OCI-LY7 (cell line): ENCODE results near the gene CTNNA3. TPM values are rescaled to one million over a fixed set of nuclear protein-coding genes. Genes with fewer than 3 reads are reported as not detected.

Source experiments
- BruUV-seq: library from RNA; stranded (reverse); fragments of 400-500 nt; replicated peaks from 2 replicates; lab custom pipeline; 2021; lab: Mats Ljungman, UMichigan
- CTCF ChIA-PET: fragments of 300-600 bp; sonication (Branson Sonifier 250); formaldehyde crosslinking; loops from one replicate; lab custom pipeline; 2022; ENCODE audit warnings: antibody characterized with exemption; ENCODE audit not compliant: unreplicated experiment; lab: Charles Lee
- POLR2A ChIA-PET: fragments of 300-600 bp; sonication (Branson Sonifier 250); formaldehyde crosslinking; loops from one replicate; lab custom pipeline; 2022; ENCODE audit warnings: antibody characterized with exemption; lab: Charles Lee
- DNase-seq: peaks from one replicate; pipeline ENCODE4 v3.0.0-alpha.2; 2015; ENCODE audit warnings: low spot score
- H2AFZ ChIP-seq: fragments of 200-600 bp; sonication (generic), shearing (Covaris generic); 2 replicates; pipeline ENCODE4 v1.6.1; 2014; ENCODE audit warnings: mild to moderate bottlenecking, antibody characterized with exemption, low read length, moderate library complexity
- H3K27ac ChIP-seq: fragments of 200-600 bp; sonication (generic); 2 replicates; pipeline ENCODE4 v1.5.1; 2014; ENCODE audit warnings: mixed run types, low read depth, mild to moderate bottlenecking, moderate library complexity, low read length, inconsistent platforms; ENCODE audit not compliant: poor library complexity, severe bottlenecking
- H3K36me3 ChIP-seq: fragments of 200-600 bp; sonication (generic); 2 replicates; pipeline ENCODE4 v1.6.1; 2014; ENCODE audit warnings: mild to moderate bottlenecking, antibody characterized with exemption, low read length, moderate library complexity, mixed read lengths; ENCODE audit not compliant: insufficient read depth
- H3K4me1 ChIP-seq: fragments of 200-600 bp; sonication (generic); 2 replicates; pipeline ENCODE4 v1.5.1; 2014; ENCODE audit warnings: mild to moderate bottlenecking, low read length; ENCODE audit not compliant: insufficient read depth, poor library complexity, severe bottlenecking
- H3K4me2 ChIP-seq: fragments of 200-600 bp; sonication (generic); 2 replicates; pipeline ENCODE4 v1.6.1; 2014; ENCODE audit warnings: mild to moderate bottlenecking, low read length
- H3K4me3 ChIP-seq: fragments of 200-600 bp; sonication (generic); 2 replicates; pipeline ENCODE4 v1.5.1; 2014; ENCODE audit warnings: mild to moderate bottlenecking, low read depth, low read length; ENCODE audit not compliant: poor library complexity, severe bottlenecking
- H3K79me2 ChIP-seq: fragments of 200-600 bp; sonication (generic); 2 replicates; pipeline ENCODE4 v1.6.1; 2016; ENCODE audit warnings: low read depth, mild to moderate bottlenecking, low read length, moderate library complexity, mixed read lengths; ENCODE audit not compliant: insufficient read depth
- H3K9me2 ChIP-seq: fragments of 200-600 bp; sonication (generic); 2 replicates; pipeline ENCODE4 v1.6.1; 2016; ENCODE audit warnings: mild to moderate bottlenecking, low read length, mixed read lengths; ENCODE audit not compliant: insufficient read depth
- H3K9me3 ChIP-seq: fragments of 200-600 bp; sonication (generic); 2 replicates; pipeline ENCODE4 v1.6.1; 2014; ENCODE audit warnings: mild to moderate bottlenecking, mixed run types, low read length, mixed read lengths
- H4K20me1 ChIP-seq: fragments of 200-600 bp; sonication (generic); 2 replicates; pipeline ENCODE4 v1.6.1; 2014; ENCODE audit warnings: mild to moderate bottlenecking, antibody characterized with exemption, low read length, moderate library complexity, mixed read lengths; ENCODE audit not compliant: insufficient read depth
- EZH2phosphoT487 ChIP-seq: fragments of 200-600 bp; sonication (generic); IDR thresholded peaks from 2 replicates; pipeline ENCODE4 v1.6.1; 2018; ENCODE audit warnings: low read depth, borderline replicate concordance, mild to moderate bottlenecking, mixed run types, antibody characterized with exemption, low read length, moderate library complexity, mixed read lengths
- intact Hi-C: fragments of 100-400 bp; cut with micrococcal nuclease; formaldehyde crosslinking; loops from one replicate; pipeline ENCODE4 v1.10.0; 2022; ENCODE audit not compliant: unreplicated experiment
- total RNA-seq, 2 experiments: library from RNA; depleted of rRNA in 1 of 2; stranded (reverse); fragments of >200 nt in 1 of 2; shearing (Covaris generic) in 1 of 2; gene quantifications; 2 replicates each; pipeline ENCODE4 v1.2.3, GENCODE V29; 2014 to 2022
- TF ChIP-seq, protein P1 (sequence below): fragments of 200-600 bp; sonication (generic); conservative IDR thresholded peaks from 2 replicates; pipeline ENCODE4 v1.5.1; 2014; ENCODE audit warnings: mild to moderate bottlenecking, antibody characterized with exemption, low read length, moderate library complexity, mixed read lengths

Gene CTNNA3
- total RNA-seq, 2 experiments from 2014 or later: not detected

- H3K36me3 ChIP-seq: no peaks in the 10 kb centered on the region
- no peak overlapping the region for H2AFZ ChIP-seq
- no peaks in the 10 kb centered on the region for H3K9me3 ChIP-seq
- TF ChIP-seq EZH2phosphoT487: no peak
- TF ChIP-seq, protein P1, sequence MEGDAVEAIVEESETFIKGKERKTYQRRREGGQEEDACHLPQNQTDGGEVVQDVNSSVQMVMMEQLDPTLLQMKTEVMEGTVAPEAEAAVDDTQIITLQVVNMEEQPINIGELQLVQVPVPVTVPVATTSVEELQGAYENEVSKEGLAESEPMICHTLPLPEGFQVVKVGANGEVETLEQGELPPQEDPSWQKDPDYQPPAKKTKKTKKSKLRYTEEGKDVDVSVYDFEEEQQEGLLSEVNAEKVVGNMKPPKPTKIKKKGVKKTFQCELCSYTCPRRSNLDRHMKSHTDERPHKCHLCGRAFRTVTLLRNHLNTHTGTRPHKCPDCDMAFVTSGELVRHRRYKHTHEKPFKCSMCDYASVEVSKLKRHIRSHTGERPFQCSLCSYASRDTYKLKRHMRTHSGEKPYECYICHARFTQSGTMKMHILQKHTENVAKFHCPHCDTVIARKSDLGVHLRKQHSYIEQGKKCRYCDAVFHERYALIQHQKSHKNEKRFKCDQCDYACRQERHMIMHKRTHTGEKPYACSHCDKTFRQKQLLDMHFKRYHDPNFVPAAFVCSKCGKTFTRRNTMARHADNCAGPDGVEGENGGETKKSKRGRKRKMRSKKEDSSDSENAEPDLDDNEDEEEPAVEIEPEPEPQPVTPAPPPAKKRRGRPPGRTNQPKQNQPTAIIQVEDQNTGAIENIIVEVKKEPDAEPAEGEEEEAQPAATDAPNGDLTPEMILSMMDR: no peak
- BruUV-seq: no TSS peak
- no peak overlapping the region for H3K27ac ChIP-seq
- intact Hi-C loops: no loop called here
- H3K79me2 ChIP-seq: no peaks in the 10 kb centered on the region
- H3K4me3 ChIP-seq: no peak overlapping the region
- DNase-seq: no peak
- no peak overlapping the region for H3K4me2 ChIP-seq
- H3K9me2 ChIP-seq: no peaks in the 10 kb centered on the region
- H3K4me1 ChIP-seq: no peaks in the 10 kb centered on the region
- no peaks in the 10 kb centered on the region for H4K20me1 ChIP-seq
- ChIA-PET CTCF (no interaction called here), POLR2A (interaction anchor here (0.6 kb wide), 1 partner anchor 13 kb away, joined by 3 read pairs; no protein-coding TSS in a partner anchor)
Measured at GRCh38 chr10:66534866-66535265, 1161.1 kb downstream of the CTNNA3 start.

GRCh38 chr10:66521506-66521905, 1174.5 kb downstream of the CTNNA3 start:
- Histone ChIP-seq H2AFZ (no peak overlapping the region), H4K20me1 (no peaks in the 10 kb centered on the region), H3K4me3 (no peak overlapping the region), H3K79me2 (no peaks in the 10 kb centered on the region), H3K9me3 (no peaks in the 10 kb centered on the region), H3K27ac (no peak overlapping the region), H3K4me2 (no peak overlapping the region), H3K4me1 (no peaks in the 10 kb centered on the region), H3K36me3 (no peaks in the 10 kb centered on the region), H3K9me2 (no peaks in the 10 kb centered on the region)
- ChIA-PET CTCF (no interaction called here), POLR2A (no interaction called here)
- no peak for DNase-seq
- no peak for TF ChIP-seq EZH2phosphoT487
- TF ChIP-seq, protein P1: no peak
- BruUV-seq: no TSS peak
- intact Hi-C loops: no loop called here

DNA sequence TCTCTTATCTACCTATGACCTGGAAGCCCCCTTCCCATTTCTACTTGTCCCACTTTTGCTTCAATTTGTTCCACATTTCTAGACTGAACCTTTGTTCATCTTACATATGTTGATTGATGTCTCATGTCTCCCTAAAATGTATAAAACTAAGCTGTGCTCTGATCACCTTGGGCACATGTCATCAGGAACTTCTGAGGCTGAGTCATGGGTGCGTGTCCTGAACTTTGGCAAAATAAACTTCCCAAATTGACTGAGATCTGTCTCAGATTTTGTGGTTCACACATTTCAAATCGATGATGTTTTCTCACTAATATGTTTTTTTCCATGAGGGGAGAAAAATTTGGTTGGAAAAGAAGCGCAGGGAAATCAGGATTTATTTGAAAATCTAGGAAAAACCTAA, 1176.4 kb downstream of the CTNNA3 start:
- H3K4me3 ChIP-seq: no peak overlapping the region
- no peak for TF ChIP-seq EZH2phosphoT487
- TF ChIP-seq, protein P1: no peak

More for the DNA sequence above, 1176.4 kb downstream of the CTNNA3 start:
- CTCF ChIA-PET: no interaction called here
- Histone ChIP-seq H2AFZ (no peak overlapping the region), H3K36me3 (no peaks in the 10 kb centered on the region), H3K9me2 (no peaks in the 10 kb centered on the region), H3K79me2 (no peaks in the 10 kb centered on the region), H3K4me1 (no peaks in the 10 kb centered on the region), H3K4me2 (no peak overlapping the region), H4K20me1 (no peaks in the 10 kb centered on the region), H3K27ac (no peak overlapping the region), H3K9me3 (no peaks in the 10 kb centered on the region)
- intact Hi-C loops: no loop called here
- BruUV-seq: no TSS peak
- POLR2A ChIA-PET: no interaction called here
- DNase-seq: no peak
